AG08396 (cell line): ENCODE data around the gene ARID3A.

Experiments
- DNase-seq: peaks from one replicate; pipeline ENCODE4 v3.0.0; 2012; ENCODE audit warnings: low spot score, mixed read lengths

ARID3A gene

GRCh38 chr19:963486-963951 is 37.7 kb downstream of the ARID3A start:
- no peak for DNase-seq

- no peak for DNase-seq
These were observed 38.3 kb downstream of the ARID3A start for GRCh38 chr19:964116-964520.

GRCh38 chr19:964761-965694 is 39.2 kb downstream of the ARID3A start:
- no peak for DNase-seq

GRCh38 chr19:966485-967088 is 40.8 kb downstream of the ARID3A start:
- no peak for DNase-seq

- no peak for DNase-seq
These were observed 44.9 kb downstream of the ARID3A start for GRCh38 chr19:970695-971094.

- no peak for DNase-seq
These were observed 46.0 kb downstream of the ARID3A start for GRCh38 chr19:971795-972194.

- DNase-seq = no peak
These were observed 46.4 kb downstream of the ARID3A start for GRCh38 chr19:972281-972680.

GRCh38 chr19:973726-974563 is 48.1 kb downstream of the ARID3A start:
- no peak for DNase-seq

GRCh38 chr19:974564-975257 is 48.9 kb downstream of the ARID3A start:
- no peak for DNase-seq

GRCh38 chr19:976476-976875 is 50.6 kb downstream of the ARID3A start:
- no peak for DNase-seq

- no peak for DNase-seq
These were observed 51.2 kb downstream of the ARID3A start for GRCh38 chr19:977058-977464.

GRCh38 chr19:979318-979741 is 53.5 kb downstream of the ARID3A start:
- DNase-seq = no peak

GRCh38 chr19:980133-980998 is 54.5 kb downstream of the ARID3A start:
- DNase-seq = no peak

- peak; percentile 95 for DNase-seq
These were observed 56.8 kb downstream of the ARID3A start for GRCh38 chr19:982567-983170.

GRCh38 chr19:984165-984967 is 58.5 kb downstream of the ARID3A start, which contains the start of gene WDR18:
TSS of gene WDR18 (plus strand) at chr19:984345. CDS start at chr19:984354, 9 bp downstream.
- DNase-seq = peak; percentile 100

GRCh38 chr19:986083-986482 is 60.2 kb downstream of the ARID3A start:
- no peak for DNase-seq

GRCh38 chr19:988081-988480 is 62.2 kb downstream of the ARID3A start:
- no peak for DNase-seq

GRCh38 chr19:988510-988909 is 62.7 kb downstream of the ARID3A start:
- no peak for DNase-seq

- DNase-seq = no peak
These were observed 63.7 kb downstream of the ARID3A start for GRCh38 chr19:989381-990081.
